Adipocyte (in vitro differentiated cells): ENCODE measurements around the gene TNPO1.

Experiments used
- DNase-seq: peaks from one replicate; pipeline ENCODE4 v3.0.0-alpha.2; 2015; ENCODE audit warnings: low read depth
- H3K27me3 ChIP-seq: replicated peaks from 2 replicates; pipeline ENCODE4 v1.7.0; 2013; ENCODE audit warnings: mild to moderate bottlenecking, low read length, moderate library complexity; ENCODE audit not compliant: control insufficient read depth, insufficient read depth
- H3K36me3 ChIP-seq: 2 replicates; pipeline ENCODE4 v1.7.0; 2013; ENCODE audit warnings: low read length, mild to moderate bottlenecking, moderate library complexity; ENCODE audit not compliant: control insufficient read depth, insufficient read depth, severe bottlenecking
- H3K4me1 ChIP-seq: 2 replicates; pipeline ENCODE4 v1.7.0; 2013; ENCODE audit warnings: mild to moderate bottlenecking, low read length, moderate library complexity; ENCODE audit not compliant: control insufficient read depth, insufficient read depth
- H3K4me3 ChIP-seq: 2 replicates; pipeline ENCODE4 v1.7.0; 2013; ENCODE audit warnings: mild to moderate bottlenecking, low read length, moderate library complexity
- H3K9ac ChIP-seq: 2 replicates; pipeline ENCODE4 v1.7.0; 2013; ENCODE audit warnings: mild to moderate bottlenecking, low read length, moderate library complexity
- H3K9me3 ChIP-seq: 2 replicates; pipeline ENCODE4 v1.7.0; 2013; ENCODE audit warnings: mild to moderate bottlenecking, low read length, moderate library complexity; ENCODE audit not compliant: control insufficient read depth

TNPO1 gene

DNA sequence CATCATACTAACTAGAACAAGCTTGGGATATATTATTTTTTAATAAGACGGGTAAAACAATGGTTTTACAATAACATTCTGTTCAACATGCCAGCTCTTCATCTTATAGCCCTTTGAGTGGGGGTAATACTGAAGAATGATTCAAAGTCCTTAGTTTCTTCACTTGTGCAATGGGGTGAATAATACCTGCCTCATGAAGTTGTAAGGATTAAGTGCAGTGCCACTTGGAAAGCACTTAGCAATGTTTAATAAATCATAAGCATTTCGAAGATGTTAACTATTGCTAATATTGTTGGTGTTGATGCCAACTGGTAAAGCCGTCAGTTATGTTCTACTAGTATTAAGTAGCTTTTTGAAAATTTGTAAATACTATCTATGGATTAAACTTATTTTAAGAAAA is 38.0 kb downstream of the TNPO1 start:
- H3K4me1 ChIP-seq, result peaks cover 57% of the 10 kb centered on the region
- H3K9me3 ChIP-seq, result no peaks in the 10 kb centered on the region
- no peak overlapping the region for H3K9ac ChIP-seq
- DNase-seq, result no peak
- H3K4me3 ChIP-seq, result no peak overlapping the region
- H3K27me3 ChIP-seq, result no peaks in the 10 kb centered on the region
- peaks cover 59% of the 10 kb centered on the region for H3K36me3 ChIP-seq

DNA sequence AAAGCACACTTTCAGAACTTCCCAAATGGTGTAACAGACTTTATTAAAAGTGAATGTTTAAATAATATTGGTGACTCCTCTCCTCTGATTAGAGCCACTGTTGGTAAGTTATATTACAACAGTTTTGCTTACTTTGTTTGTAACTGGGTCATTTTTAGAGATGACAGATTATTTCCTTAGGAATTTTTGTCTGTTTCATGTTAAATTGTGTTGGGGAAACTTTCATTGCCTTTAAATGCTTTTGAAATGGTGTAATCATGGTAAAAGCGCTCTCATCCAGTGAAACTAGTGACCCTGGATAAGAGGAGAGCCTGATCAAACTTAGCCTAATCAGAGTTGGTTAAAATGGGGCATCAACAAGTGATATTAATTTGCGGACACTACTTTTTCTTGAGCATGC is 39.4 kb downstream of the TNPO1 start:
- no peak overlapping the region for H3K4me3 ChIP-seq
- no peak for DNase-seq
- H3K9me3 ChIP-seq, result no peaks in the 10 kb centered on the region
- H3K27me3 ChIP-seq, result no peaks in the 10 kb centered on the region
- H3K36me3 ChIP-seq, result peaks cover 70% of the 10 kb centered on the region
- H3K9ac ChIP-seq, result no peak overlapping the region
- peaks cover 59% of the 10 kb centered on the region for H3K4me1 ChIP-seq

DNA sequence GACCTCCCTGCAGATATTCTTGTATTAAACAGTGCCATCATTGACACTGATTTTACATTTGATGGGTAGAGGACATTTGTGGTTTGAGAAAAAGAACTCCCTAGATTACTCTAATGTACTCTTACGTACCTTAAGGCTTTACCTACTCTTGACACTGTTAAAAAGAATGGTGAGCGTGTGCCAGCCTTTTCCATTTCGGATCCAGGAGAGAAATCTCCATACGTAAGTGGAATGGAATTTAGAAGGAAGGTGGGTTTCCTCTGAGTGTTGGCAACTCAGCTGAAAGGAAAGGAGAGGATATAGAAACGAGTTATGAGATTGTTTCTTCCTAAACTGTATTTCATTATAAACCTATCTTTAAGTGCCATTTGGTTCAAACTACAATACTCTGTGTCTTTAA is 40.9 kb downstream of the TNPO1 start:
- Histone ChIP-seq H3K9me3 (no peaks in the 10 kb centered on the region), H3K27me3 (no peaks in the 10 kb centered on the region), H3K4me1 (peaks cover 43% of the 10 kb centered on the region), H3K36me3 (peaks cover 78% of the 10 kb centered on the region), H3K9ac (no peak overlapping the region), H3K4me3 (no peak overlapping the region)
- DNase-seq, result no peak

DNA sequence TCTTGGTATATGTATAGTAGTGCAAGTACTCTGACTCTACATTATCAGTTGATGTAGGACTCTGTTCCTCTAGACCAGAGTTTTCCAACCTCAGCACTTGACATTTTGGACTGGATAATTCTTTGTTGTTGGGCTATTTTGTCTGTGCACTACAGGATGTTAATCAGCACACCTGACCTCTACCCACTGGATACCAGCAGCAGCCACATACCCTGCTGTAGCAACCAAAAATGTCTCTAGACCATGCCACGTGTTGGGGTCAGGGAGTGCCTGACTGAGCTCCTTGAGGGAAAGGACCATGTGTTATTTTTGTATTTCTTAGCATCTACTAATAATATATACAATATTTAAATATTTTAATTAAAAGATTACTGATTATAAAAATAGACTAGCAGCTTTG is 42.7 kb downstream of the TNPO1 start:
- H3K4me3 ChIP-seq, result no peak overlapping the region
- no peaks in the 10 kb centered on the region for H3K9me3 ChIP-seq
- H3K9ac ChIP-seq, result no peak overlapping the region
- no peak for DNase-seq
- H3K27me3 ChIP-seq, result no peaks in the 10 kb centered on the region
- peaks cover 87% of the 10 kb centered on the region for H3K36me3 ChIP-seq
- H3K4me1 ChIP-seq, result peaks cover 27% of the 10 kb centered on the region

DNA sequence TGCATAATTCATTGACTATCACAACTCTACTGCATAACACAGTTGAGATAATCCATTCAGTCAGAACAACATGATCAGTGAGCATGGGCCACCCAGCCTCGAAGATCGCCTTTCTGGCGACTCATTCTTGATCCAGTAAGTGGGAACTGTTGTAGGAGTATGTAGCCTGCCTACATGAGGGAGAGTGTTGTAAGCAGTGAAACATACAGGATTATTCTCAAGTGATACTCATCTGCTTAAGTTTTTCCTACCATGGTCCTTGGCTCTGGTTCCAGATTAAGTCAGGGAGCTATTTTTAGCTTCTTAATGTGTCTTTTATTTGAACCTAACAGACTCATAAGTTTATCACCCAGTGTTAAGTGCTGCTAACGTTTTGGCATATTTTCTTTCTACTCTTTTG is 44.0 kb downstream of the TNPO1 start:
- peak; percentile 42 for DNase-seq
- Histone ChIP-seq H3K4me1 (peaks cover 19% of the 10 kb centered on the region), H3K9ac (no peak overlapping the region), H3K4me3 (no peak overlapping the region), H3K27me3 (no peaks in the 10 kb centered on the region), H3K36me3 (peaks cover 92% of the 10 kb centered on the region), H3K9me3 (no peaks in the 10 kb centered on the region)

DNA sequence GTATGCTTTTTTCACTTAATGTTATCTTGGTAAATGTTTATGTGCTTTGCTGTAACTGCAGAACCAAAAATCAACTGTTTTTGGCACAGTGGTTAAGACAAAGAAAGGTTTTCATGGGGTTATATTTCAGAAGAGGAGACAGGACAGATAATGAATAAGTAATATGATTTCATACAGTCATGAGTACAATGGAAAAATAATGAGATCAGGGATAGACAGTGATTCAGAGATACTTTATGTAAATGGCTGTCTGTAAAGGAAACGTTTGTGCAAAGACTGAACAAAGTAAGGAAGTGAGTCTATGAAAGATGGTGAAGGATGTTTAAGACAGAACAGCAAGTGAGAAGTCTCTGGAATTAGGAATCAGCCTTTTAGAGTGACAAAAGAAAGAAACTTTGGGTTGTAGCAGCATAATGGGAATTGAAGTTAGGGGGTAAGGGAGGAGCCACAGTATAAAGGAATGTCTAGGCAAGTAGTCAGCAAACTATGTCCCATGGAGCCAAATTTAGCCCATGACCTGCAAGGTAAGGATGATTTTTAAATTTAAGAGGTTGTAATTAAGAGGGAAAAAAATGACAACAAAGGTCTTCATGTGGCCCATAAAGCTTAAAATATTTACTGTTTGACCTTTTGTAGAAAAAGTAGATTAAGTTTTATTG is 55.0 kb downstream of the TNPO1 start:
- Histone ChIP-seq H3K9me3 (no peaks in the 10 kb centered on the region), H3K4me3 (no peak overlapping the region), H3K4me1 (no peaks in the 10 kb centered on the region), H3K36me3 (peaks cover 95% of the 10 kb centered on the region), H3K27me3 (no peaks in the 10 kb centered on the region), H3K9ac (no peak overlapping the region)
- no peak for DNase-seq

DNA sequence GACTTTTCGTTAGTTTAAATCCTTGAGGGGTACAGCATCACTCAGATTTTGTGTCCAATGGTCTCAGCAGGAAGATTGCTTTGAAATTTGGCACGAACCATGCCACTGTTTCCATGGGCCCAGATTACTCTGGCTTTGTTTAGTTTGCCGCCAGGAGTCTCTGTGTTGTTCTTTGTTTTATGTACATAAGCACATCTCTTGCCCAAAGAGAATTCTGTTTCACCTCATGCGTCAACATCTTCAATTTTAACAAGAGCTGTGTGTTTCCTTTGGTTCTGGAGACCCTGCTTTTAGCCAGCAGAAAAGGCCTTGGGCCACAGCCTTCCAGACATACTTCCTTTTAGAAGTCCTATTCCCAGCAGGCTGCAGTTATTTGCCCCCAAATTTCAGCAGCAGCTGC is 62.4 kb downstream of the TNPO1 start:
- DNase-seq, result no peak
- H3K36me3 ChIP-seq, result peaks cover 96% of the 10 kb centered on the region
- H3K9me3 ChIP-seq, result no peaks in the 10 kb centered on the region
- no peaks in the 10 kb centered on the region for H3K27me3 ChIP-seq
- no peaks in the 10 kb centered on the region for H3K4me1 ChIP-seq
- no peak overlapping the region for H3K4me3 ChIP-seq
- no peak overlapping the region for H3K9ac ChIP-seq

DNA sequence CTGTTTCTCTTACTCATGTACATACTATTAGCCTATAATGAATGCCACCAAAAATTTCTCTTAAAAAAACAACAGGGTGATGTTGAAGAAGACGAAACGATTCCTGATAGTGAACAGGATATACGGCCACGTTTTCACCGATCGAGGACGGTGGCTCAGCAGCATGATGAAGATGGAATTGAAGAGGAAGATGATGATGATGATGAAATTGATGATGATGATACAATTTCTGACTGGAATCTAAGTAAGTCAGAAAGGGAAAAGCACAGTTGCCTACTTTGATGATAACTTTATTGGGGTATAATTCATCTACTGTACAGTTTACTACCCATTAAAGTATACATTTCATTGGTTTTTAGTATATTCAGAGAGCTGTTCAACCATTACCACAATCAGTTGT is 66.5 kb downstream of the TNPO1 start:
- Histone ChIP-seq H3K4me3 (no peak overlapping the region), H3K9ac (no peak overlapping the region), H3K36me3 (peaks cover 98% of the 10 kb centered on the region), H3K27me3 (no peaks in the 10 kb centered on the region), H3K4me1 (peaks cover 5% of the 10 kb centered on the region), H3K9me3 (no peaks in the 10 kb centered on the region)
- no peak for DNase-seq

DNA sequence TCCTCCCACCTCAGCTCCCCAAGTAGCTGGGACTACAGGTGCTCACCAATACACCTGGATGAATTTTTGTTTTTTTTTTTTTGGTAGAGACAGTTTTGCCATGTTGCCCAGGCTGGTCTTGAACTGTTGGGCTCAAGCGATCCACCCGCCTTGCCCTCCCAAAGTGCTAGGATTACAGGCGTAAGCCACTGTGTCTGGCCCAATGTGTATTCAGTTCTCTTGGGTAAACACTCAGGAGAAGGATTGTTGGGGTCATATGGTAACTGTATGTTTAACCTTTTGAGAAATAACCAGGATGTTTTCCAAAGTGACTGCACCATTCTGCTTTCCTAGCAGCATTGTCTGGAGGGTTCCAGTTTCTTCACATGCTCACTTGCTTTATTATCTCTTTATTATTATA is 67.4 kb downstream of the TNPO1 start:
- Histone ChIP-seq H3K36me3 (peaks cover 98% of the 10 kb centered on the region), H3K27me3 (no peaks in the 10 kb centered on the region), H3K9ac (no peak overlapping the region), H3K9me3 (no peaks in the 10 kb centered on the region), H3K4me1 (peaks cover 5% of the 10 kb centered on the region), H3K4me3 (no peak overlapping the region)
- no peak for DNase-seq

DNA sequence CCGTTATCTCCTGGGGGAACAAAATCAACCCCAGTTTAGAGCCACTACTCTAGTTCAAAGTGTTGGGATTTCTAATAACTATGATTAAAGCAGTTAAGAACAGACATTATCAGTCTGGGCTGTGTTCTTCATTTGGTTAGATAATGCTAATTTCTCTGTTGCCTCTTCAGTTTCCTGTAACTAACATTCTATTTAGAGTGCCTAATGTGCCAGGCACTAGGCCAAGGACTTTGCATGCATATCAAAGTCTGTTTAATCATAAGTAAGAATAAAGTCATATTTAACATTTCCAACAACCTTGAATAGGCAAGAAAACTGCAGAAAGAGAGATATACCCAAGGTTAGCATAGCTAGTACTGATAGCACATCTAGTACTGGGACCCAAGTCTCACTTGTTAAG is 68.4 kb downstream of the TNPO1 start:
- Histone ChIP-seq H3K4me3 (no peak overlapping the region), H3K36me3 (peaks cover 98% of the 10 kb centered on the region), H3K9ac (no peak overlapping the region), H3K27me3 (no peaks in the 10 kb centered on the region), H3K9me3 (no peaks in the 10 kb centered on the region), H3K4me1 (peaks cover 5% of the 10 kb centered on the region)
- peak; percentile 7 for DNase-seq

DNA sequence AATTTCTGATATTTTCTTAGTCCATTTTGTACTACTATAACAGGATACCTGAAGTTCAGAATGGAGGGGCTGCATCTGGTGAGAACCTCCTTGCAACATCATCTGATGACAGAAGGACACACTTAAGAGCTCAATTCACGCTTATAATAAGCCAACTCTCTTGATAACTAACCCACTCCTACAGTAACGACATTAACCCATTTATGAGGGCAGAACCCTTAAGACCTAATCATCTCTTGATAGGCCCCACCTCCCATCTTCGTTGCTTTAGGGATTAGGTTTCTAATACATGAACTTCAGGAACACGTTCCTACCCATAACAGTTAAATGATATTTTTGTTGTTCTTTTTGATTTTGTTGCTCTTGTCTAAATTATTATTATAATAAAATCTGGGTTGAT is 69.4 kb downstream of the TNPO1 start:
- Histone ChIP-seq H3K36me3 (peaks cover 99% of the 10 kb centered on the region), H3K27me3 (no peaks in the 10 kb centered on the region), H3K9me3 (no peaks in the 10 kb centered on the region), H3K4me3 (no peak overlapping the region), H3K4me1 (peaks cover 5% of the 10 kb centered on the region), H3K9ac (no peak overlapping the region)
- DNase-seq, result no peak

DNA sequence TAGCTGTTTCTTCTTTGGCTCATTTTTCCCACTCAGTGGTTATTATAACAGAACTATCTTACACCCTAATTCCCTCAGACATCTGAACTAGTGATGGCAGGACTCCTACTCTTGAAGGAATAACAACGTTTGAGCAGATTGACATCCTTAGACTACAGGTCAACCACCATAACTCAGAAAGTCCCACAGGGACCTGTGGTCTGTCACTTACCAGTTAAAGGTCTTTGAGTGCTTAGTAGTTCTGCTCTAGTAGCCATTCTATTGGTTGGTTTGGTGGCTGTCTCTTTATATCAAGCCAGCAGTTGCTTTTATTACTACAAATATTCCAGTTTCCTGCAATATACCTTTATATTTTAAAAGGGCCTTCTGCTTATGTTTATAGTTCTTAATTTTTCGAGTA is 72.1 kb downstream of the TNPO1 start:
- Histone ChIP-seq H3K4me3 (no peak overlapping the region), H3K4me1 (peaks cover 5% of the 10 kb centered on the region), H3K9ac (no peak overlapping the region), H3K9me3 (no peaks in the 10 kb centered on the region), H3K27me3 (no peaks in the 10 kb centered on the region), H3K36me3 (peaks cover 99% of the 10 kb centered on the region)
- no peak for DNase-seq
